Skeletal muscle tissue (tissue), 4 donors: ENCODE measurements around the gene RPL34. TPM values are rescaled to one million over a fixed set of nuclear protein-coding genes. Genes with fewer than 3 reads are reported as not detected.

Source experiments
- H3K27ac ChIP-seq: one replicate; pipeline ENCODE4 v1.7.0; 2013; ENCODE audit warnings: mild to moderate bottlenecking, low read depth, low read length, inconsistent platforms
- H3K27me3 ChIP-seq, 3 donors: one replicate each; pipeline ENCODE4 v1.7.0; 2013; ENCODE audit warnings: low read length in 3 of 3; ENCODE audit not compliant: control insufficient read depth in 3 of 3, insufficient read depth in 3 of 3
- H3K36me3 ChIP-seq, 3 donors: one replicate each; pipeline ENCODE4 v1.7.0; 2013; ENCODE audit warnings: low read length in 3 of 3; ENCODE audit not compliant: control insufficient read depth in 3 of 3, insufficient read depth in 3 of 3
- H3K4me1 ChIP-seq, 3 donors: one replicate each; pipeline ENCODE4 v1.7.0; 2013; ENCODE audit warnings: low read length in 3 of 3, mild to moderate bottlenecking in 3 of 3; ENCODE audit not compliant: control insufficient read depth in 3 of 3, insufficient read depth in 3 of 3
- H3K4me3 ChIP-seq, 3 donors: one replicate each; pipeline ENCODE4 v1.7.0; 2013; ENCODE audit warnings: low read length in 3 of 3
- H3K9ac ChIP-seq, 3 donors: one replicate each; pipeline ENCODE4 v1.7.0; 2013; ENCODE audit warnings: low read length in 3 of 3, mild to moderate bottlenecking in 3 of 3, moderate library complexity in 2 of 3, low read depth in 1 of 3
- H3K9me3 ChIP-seq, 3 donors: one replicate each; pipeline ENCODE4 v1.7.0; 2013; ENCODE audit warnings: low read length in 3 of 3; ENCODE audit not compliant: control insufficient read depth in 3 of 3
- total RNA-seq: library from RNA; depleted of rRNA; stranded (reverse); fragments of >200 nt; gene quantifications from one replicate; pipeline ENCODE4 v1.2.3, GENCODE V29; 2014
- donor health status: Osteomylitis.

The RPL34 gene
- total RNA-seq, 1 donor from 2014 or later: 1,208 TPM

- Histone ChIP-seq H3K27me3 (no peaks in the 10 kb centered on the region), H3K27ac (no peak overlapping the region), H3K4me3 (no peak overlapping the region), H3K9ac (no peak overlapping the region), H3K4me1 (no peaks in the 10 kb centered on the region), H3K9me3 (no peaks in the 10 kb centered on the region), H3K36me3 (no peaks in the 10 kb centered on the region)
Measured at GRCh38 chr4:108596344-108596743, 24.0 kb upstream of the RPL34 start.

GRCh38 chr4:108601106-108601505 lies 19.3 kb upstream of the RPL34 start:
- Histone ChIP-seq H3K27me3 (no peaks in the 10 kb centered on the region), H3K9ac (no peak overlapping the region), H3K4me1 (no peaks in the 10 kb centered on the region), H3K27ac (no peak overlapping the region), H3K9me3 (no peaks in the 10 kb centered on the region), H3K36me3 (no peaks in the 10 kb centered on the region), H3K4me3 (no peak overlapping the region)

GRCh38 chr4:108601532-108601931 lies 18.8 kb upstream of the RPL34 start:
- H3K9me3 ChIP-seq: no peaks in the 10 kb centered on the region
- H3K4me1 ChIP-seq: no peaks in the 10 kb centered on the region
- no peak overlapping the region for H3K4me3 ChIP-seq
- no peaks in the 10 kb centered on the region for H3K27me3 ChIP-seq
- no peaks in the 10 kb centered on the region for H3K36me3 ChIP-seq
- H3K27ac ChIP-seq: no peak overlapping the region
- no peak overlapping the region for H3K9ac ChIP-seq

GRCh38 chr4:108602163-108602562 lies 18.2 kb upstream of the RPL34 start:
- Histone ChIP-seq H3K4me1 (no peaks in the 10 kb centered on the region), H3K9ac (no peak overlapping the region), H3K4me3 (no peak overlapping the region), H3K36me3 (no peaks in the 10 kb centered on the region), H3K9me3 (no peaks in the 10 kb centered on the region), H3K27ac (no peak overlapping the region), H3K27me3 (no peaks in the 10 kb centered on the region)

GRCh38 chr4:108607079-108607815 lies 13.1 kb upstream of the RPL34 start:
- Histone ChIP-seq H3K27ac (no peak overlapping the region), H3K27me3 (no peaks in the 10 kb centered on the region), H3K4me1 (no peaks in the 10 kb centered on the region), H3K9ac (no peak overlapping the region), H3K9me3 (no peaks in the 10 kb centered on the region), H3K4me3 (no peak overlapping the region), H3K36me3 (no peaks in the 10 kb centered on the region)

- H3K4me1 ChIP-seq: no peaks in the 10 kb centered on the region
- no peaks in the 10 kb centered on the region for H3K9me3 ChIP-seq
- H3K36me3 ChIP-seq: no peaks in the 10 kb centered on the region
- no peak overlapping the region for H3K4me3 ChIP-seq
- H3K27ac ChIP-seq: no peak overlapping the region
- H3K27me3 ChIP-seq: no peaks in the 10 kb centered on the region
- no peak overlapping the region for H3K9ac ChIP-seq
Measured at GRCh38 chr4:108611365-108611764, 9.0 kb upstream of the RPL34 start.

GRCh38 chr4:108612365-108612764 lies 8.0 kb upstream of the RPL34 start:
- Histone ChIP-seq H3K36me3 (no peaks in the 10 kb centered on the region), H3K4me3 (no peak overlapping the region), H3K9ac (no peak overlapping the region), H3K27ac (no peak overlapping the region), H3K27me3 (no peaks in the 10 kb centered on the region), H3K9me3 (no peaks in the 10 kb centered on the region), H3K4me1 (no peaks in the 10 kb centered on the region)

- H3K9ac ChIP-seq: peak overlapping the region; percentile 66 to 78 (median 71)
- H3K27ac ChIP-seq: peak overlapping the region; percentile 63
- no peaks in the 10 kb centered on the region for H3K27me3 ChIP-seq
- H3K4me1 ChIP-seq: peaks cover 5 to 26% (median 21%) of the 10 kb centered on the region in 3 donors
- peaks cover 17 to 31% (median 24%) of the 10 kb centered on the region in 3 donors for H3K36me3 ChIP-seq
- H3K9me3 ChIP-seq: no peaks in the 10 kb centered on the region
- H3K4me3 ChIP-seq: peak overlapping the region; percentile 71 to 99 (median 79)
Measured at GRCh38 chr4:108619372-108620100, 840 bp upstream of the RPL34 start.

GRCh38 chr4:108620933-108621905 lies 843 bp downstream of the RPL34 start:
- Histone ChIP-seq H3K4me3 (peak overlapping the region; percentile 79 to 99 (median 92)), H3K27ac (peak overlapping the region; percentile 76), H3K9me3 (no peaks in the 10 kb centered on the region), H3K9ac (peak overlapping the region; percentile 82 to 95 (median 88)), H3K36me3 (peaks cover 24 to 48% (median 39%) of the 10 kb centered on the region in 3 donors), H3K4me1 (peaks cover 5 to 26% (median 21%) of the 10 kb centered on the region in 3 donors), H3K27me3 (no peaks in the 10 kb centered on the region)
